WTC11 (cell line): ENCODE data around the gene RAPGEF5. TPM values are rescaled to one million over a fixed set of nuclear protein-coding genes. Genes with fewer than 3 reads are reported as not detected.

ENCODE experiments used
- ATAC-seq: fragments of 200-7000 bp; cut with Tn5 transposase; 2 replicates; pipeline ENCODE4 v1.10.0; 2021; ENCODE audit warnings: mild to moderate bottlenecking, moderate library complexity
- Bru-seq: library from RNA; stranded (reverse); fragments of 400-500 nt; gene quantifications from one replicate; lab custom pipeline; 2021; lab: Mats Ljungman, UMichigan
- CTCF ChIA-PET: fragments of 300-600 bp; sonication (Branson Sonifier 250); formaldehyde crosslinking; loops from one replicate; lab custom pipeline; 2021; ENCODE audit warnings: antibody characterized with exemption; lab: Charles Lee
- POLR2A ChIA-PET: fragments of 350-600 bp; sonication (Branson Sonifier 250); formaldehyde crosslinking; loops from one replicate; lab custom pipeline; 2021; ENCODE audit warnings: antibody characterized with exemption; lab: Charles Lee
- DNase-seq: peaks from one replicate; pipeline ENCODE4 v3.0.0; 2021; ENCODE audit warnings: low spot score
- H3K27ac Mint-ChIP-seq: 2 replicates; pipeline ENCODE4 v1.8.0; 2021; ENCODE audit warnings: mixed read lengths
- H3K27me3 Mint-ChIP-seq: 2 replicates; pipeline ENCODE4 v1.8.0; 2021; ENCODE audit warnings: low read depth, mild to moderate bottlenecking, moderate library complexity, mixed read lengths
- H3K36me3 Mint-ChIP-seq: 2 replicates; pipeline ENCODE4 v1.8.0; 2021; ENCODE audit warnings: mixed read lengths
- H3K4me1 Mint-ChIP-seq: 2 replicates; pipeline ENCODE4 v1.8.0; 2022; ENCODE audit warnings: mixed read lengths
- H3K4me3 Mint-ChIP-seq: 2 replicates; pipeline ENCODE4 v1.8.0; 2021; ENCODE audit warnings: mild to moderate bottlenecking, moderate library complexity, mixed read lengths
- H3K9me3 Mint-ChIP-seq: 2 replicates; pipeline ENCODE4 v1.8.0; 2021; ENCODE audit warnings: mixed read lengths
- ATF6 ChIP-seq: sonication (generic); formaldehyde crosslinking; IDR thresholded peaks from 2 replicates; pipeline ENCODE4 v1.8.1; 2023; ENCODE audit warnings: mild to moderate bottlenecking, missing genetic modification reagents
- CREM ChIP-seq: sonication (generic); formaldehyde crosslinking; IDR thresholded peaks from 2 replicates; pipeline ENCODE4 v1.8.1; 2022; ENCODE audit warnings: mild to moderate bottlenecking, missing genetic modification reagents, moderate library complexity
- ESRRA ChIP-seq: sonication (generic); formaldehyde crosslinking; IDR thresholded peaks from 2 replicates; pipeline ENCODE4 v1.8.1; 2022; ENCODE audit warnings: mild to moderate bottlenecking, missing genetic modification reagents, borderline replicate concordance
- FOXK1 ChIP-seq: sonication (generic); formaldehyde crosslinking; IDR thresholded peaks from 2 replicates; pipeline ENCODE4 v1.8.0; 2022; ENCODE audit warnings: mild to moderate bottlenecking, moderate library complexity, missing genetic modification reagents
- GRHL2 ChIP-seq: fragments of 250-450 bp; sonication (Bioruptor Pico); IDR thresholded peaks from 2 replicates; pipeline ENCODE4 v1.8.0; 2022; ENCODE audit warnings: mild to moderate bottlenecking, moderate library complexity; ENCODE audit not compliant: insufficient replicate concordance, severe bottlenecking
- HMGA2 ChIP-seq: fragments of 250-450 bp; sonication (Bioruptor Pico); IDR thresholded peaks from 2 replicates; pipeline ENCODE4 v1.4.0; 2021; ENCODE audit warnings: mild to moderate bottlenecking, moderate library complexity
- IRF2 ChIP-seq: sonication (generic); formaldehyde crosslinking; IDR thresholded peaks from 2 replicates; pipeline ENCODE4 v1.8.0; 2022; ENCODE audit warnings: low read depth, missing genetic modification reagents, borderline replicate concordance
- NFYB ChIP-seq: sonication (generic); formaldehyde crosslinking; conservative IDR thresholded peaks from 2 replicates; pipeline ENCODE4 v1.8.0; 2022; ENCODE audit warnings: low read depth, missing genetic modification reagents
- NR2C2 ChIP-seq: sonication (generic); formaldehyde crosslinking; IDR thresholded peaks from 2 replicates; pipeline ENCODE4 v1.8.0; 2022; ENCODE audit warnings: mild to moderate bottlenecking, missing genetic modification reagents
- PREB ChIP-seq: sonication (generic); formaldehyde crosslinking; IDR thresholded peaks from 2 replicates; pipeline ENCODE4 v1.8.1; 2022; ENCODE audit warnings: mild to moderate bottlenecking, missing genetic modification reagents, moderate library complexity, borderline replicate concordance
- SP1 ChIP-seq: sonication (generic); formaldehyde crosslinking; conservative IDR thresholded peaks from 2 replicates; pipeline ENCODE4 v1.8.1; 2022; ENCODE audit warnings: missing genetic modification reagents
- TEAD4 ChIP-seq: sonication (generic); formaldehyde crosslinking; IDR thresholded peaks from 2 replicates; pipeline ENCODE4 v1.8.0; 2022; ENCODE audit warnings: mild to moderate bottlenecking, missing genetic modification reagents
- ZNF281 ChIP-seq: sonication (generic); formaldehyde crosslinking; IDR thresholded peaks from 2 replicates; pipeline ENCODE4 v1.8.0; 2023; ENCODE audit warnings: mild to moderate bottlenecking, missing genetic modification reagents
- ZNF423 ChIP-seq: fragments of 250-450 bp; sonication (Bioruptor Pico); IDR thresholded peaks from 2 replicates; pipeline ENCODE4 v2.1.2; 2022; ENCODE audit warnings: mild to moderate bottlenecking, moderate library complexity
- long read RNA-seq, 3 experiments: library from RNA in 1 of 3; library from capped mRNA in 1 of 3; library from polyadenylated mRNA in 1 of 3; unstranded in 2 of 3; stranded (forward) in 1 of 3; transcript quantifications; one replicate each; pipeline ENCODE4 v2.0.0, GENCODE V29; 2021
- total RNA-seq: library from RNA; stranded (reverse); gene quantifications from 3 replicates; pipeline ENCODE4 v1.2.3, GENCODE V29; 2021
- TF ChIP-seq, protein P1 (sequence below): sonication (generic); formaldehyde crosslinking; IDR thresholded peaks from 2 replicates; pipeline ENCODE4 v1.8.0; 2022; ENCODE audit warnings: mild to moderate bottlenecking, missing genetic modification reagents
- TF ChIP-seq, protein P2 (sequence below): sonication (generic); formaldehyde crosslinking; IDR thresholded peaks from 2 replicates; pipeline ENCODE4 v1.8.0; 2022; ENCODE audit warnings: mild to moderate bottlenecking, missing genetic modification reagents
- TF ChIP-seq, protein P3 (sequence below): sonication (generic); formaldehyde crosslinking; IDR thresholded peaks from 2 replicates; pipeline ENCODE4 v1.8.0; 2022; ENCODE audit warnings: mild to moderate bottlenecking, missing genetic modification reagents

RAPGEF5 gene
- total RNA-seq = 9.9 to 12.3 TPM (median 10.3 TPM) in 3 replicates
- percentile 69 among the genes with signal in this experiment for Bru-seq, nascent RNA
- long read RNA-seq, experiment 1, full-length matches to known transcripts = 1 of 8 reads
- long read RNA-seq, experiment 1, partial matches to known transcripts = 2 of 8 reads
- long read RNA-seq, experiment 1, other reads (novel, unspliced or antisense) = 5 of 8 reads
- long read RNA-seq, experiment 2, partial matches to known transcripts = 2 of 10 reads
- long read RNA-seq, experiment 2, other reads (novel, unspliced or antisense) = 8 of 10 reads
- long read RNA-seq, experiment 3, partial matches to known transcripts = 0 of 1 reads
- long read RNA-seq, experiment 3, other reads (novel, unspliced or antisense) = 1 of 1 reads

DNA sequence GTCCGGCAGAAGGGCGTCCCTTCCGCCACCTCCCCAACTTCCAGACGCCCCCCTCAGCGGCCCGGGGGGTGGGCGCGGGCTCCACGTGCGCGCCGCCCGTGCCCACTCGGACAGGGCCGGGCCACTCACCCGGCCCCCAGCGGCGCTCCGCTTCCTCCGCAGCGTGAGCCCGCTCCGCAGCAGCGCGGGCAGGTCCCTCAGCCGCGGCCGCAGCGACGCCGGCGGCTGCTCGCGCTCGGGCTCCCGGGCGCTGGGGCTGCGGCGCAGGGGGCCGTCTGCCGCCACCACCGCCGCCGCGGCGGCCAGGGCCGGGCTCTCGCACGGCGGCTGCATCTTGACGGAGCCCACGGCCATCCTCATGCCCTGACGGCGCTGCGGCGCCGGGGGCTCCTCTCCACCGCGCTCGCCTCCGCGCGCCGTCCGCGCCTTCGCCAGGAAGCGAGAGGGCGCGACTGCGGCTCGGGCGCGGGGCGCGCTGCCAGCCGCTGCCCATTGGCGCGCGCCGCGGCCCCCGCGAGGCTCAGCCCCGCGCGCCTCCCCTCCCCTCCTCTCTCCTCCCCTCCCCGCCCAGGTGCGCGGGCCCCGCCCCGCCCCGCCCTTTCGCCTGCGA, at the start of gene RAPGEF5:
Gene RAPGEF5, minus strand, starts transcription at position 454 of the 610 bp plus-strand sequence. Its CDS starts 94 bp downstream, at position 360.
- Mint-ChIP-seq H3K27ac (no peak within 1 kb of the TSS), H3K9me3 (peaks cover 19% of the 10 kb centered on the region), H3K4me3 (peak within 1 kb of the TSS; percentile 85), H3K27me3 (peaks cover 29% of the 10 kb centered on the region), H3K36me3 (peaks cover 20% of the 10 kb centered on the region), H3K4me1 (peaks cover 15% of the 10 kb centered on the region)
- CTCF ChIA-PET = interaction anchor here (0.6 to 1.6 kb wide), 6 partner anchors 73 to 273 kb away, joined by 3 to 14 read pairs (median 4); no protein-coding TSS in a partner anchor
- ATAC-seq = peak; percentile 76
- TF ChIP-seq NR2C2 (CRISPR knock-in tag) (no peak), ZNF423 (0 out of 2 replicates have a peak, but pooled peaks have one; percentile 7), PREB (CRISPR knock-in tag) (no peak), CREM (CRISPR knock-in tag) (0 out of 2 replicates have a peak, but pooled peaks have one; percentile 21), GRHL2 (CRISPR knock-in tag) (no peak), FOXK1 (CRISPR knock-in tag) (no peak), SP1 (CRISPR knock-in tag) (0 out of 2 replicates have a peak, but pooled peaks have one; percentile 48)
- peak; percentile 46 for DNase-seq
- POLR2A ChIA-PET = interaction anchor here (0.7 to 1.0 kb wide), 2 partner anchors 74 to 225 kb away, joined by 4 read pairs; no protein-coding TSS in a partner anchor

- no peak for ATAC-seq
- ChIA-PET CTCF (interaction anchor here (0.8 kb wide), 1 partner anchor 324 kb away, joined by 3 read pairs; no protein-coding TSS in a partner anchor), POLR2A (no interaction called here)
- Mint-ChIP-seq H3K9me3 (no peaks in the 10 kb centered on the region), H3K36me3 (no peaks in the 10 kb centered on the region), H3K4me1 (peaks cover 5% of the 10 kb centered on the region)
- TF ChIP-seq IRF2 (CRISPR knock-in tag) (no peak), HMGA2 (no peak), TEAD4 (no peak), ATF6 (CRISPR knock-in tag) (no peak), NFYB (CRISPR knock-in tag) (no peak), ESRRA (CRISPR knock-in tag) (no peak), ZNF281 (CRISPR knock-in tag) (no peak)
- TF ChIP-seq, protein P1, sequence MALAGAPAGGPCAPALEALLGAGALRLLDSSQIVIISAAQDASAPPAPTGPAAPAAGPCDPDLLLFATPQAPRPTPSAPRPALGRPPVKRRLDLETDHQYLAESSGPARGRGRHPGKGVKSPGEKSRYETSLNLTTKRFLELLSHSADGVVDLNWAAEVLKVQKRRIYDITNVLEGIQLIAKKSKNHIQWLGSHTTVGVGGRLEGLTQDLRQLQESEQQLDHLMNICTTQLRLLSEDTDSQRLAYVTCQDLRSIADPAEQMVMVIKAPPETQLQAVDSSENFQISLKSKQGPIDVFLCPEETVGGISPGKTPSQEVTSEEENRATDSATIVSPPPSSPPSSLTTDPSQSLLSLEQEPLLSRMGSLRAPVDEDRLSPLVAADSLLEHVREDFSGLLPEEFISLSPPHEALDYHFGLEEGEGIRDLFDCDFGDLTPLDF (CRISPR knock-in tag) = no peak
- TF ChIP-seq, protein P2, sequence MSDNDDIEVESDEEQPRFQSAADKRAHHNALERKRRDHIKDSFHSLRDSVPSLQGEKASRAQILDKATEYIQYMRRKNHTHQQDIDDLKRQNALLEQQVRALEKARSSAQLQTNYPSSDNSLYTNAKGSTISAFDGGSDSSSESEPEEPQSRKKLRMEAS (CRISPR knock-in tag) = no peak
- TF ChIP-seq, protein P3, sequence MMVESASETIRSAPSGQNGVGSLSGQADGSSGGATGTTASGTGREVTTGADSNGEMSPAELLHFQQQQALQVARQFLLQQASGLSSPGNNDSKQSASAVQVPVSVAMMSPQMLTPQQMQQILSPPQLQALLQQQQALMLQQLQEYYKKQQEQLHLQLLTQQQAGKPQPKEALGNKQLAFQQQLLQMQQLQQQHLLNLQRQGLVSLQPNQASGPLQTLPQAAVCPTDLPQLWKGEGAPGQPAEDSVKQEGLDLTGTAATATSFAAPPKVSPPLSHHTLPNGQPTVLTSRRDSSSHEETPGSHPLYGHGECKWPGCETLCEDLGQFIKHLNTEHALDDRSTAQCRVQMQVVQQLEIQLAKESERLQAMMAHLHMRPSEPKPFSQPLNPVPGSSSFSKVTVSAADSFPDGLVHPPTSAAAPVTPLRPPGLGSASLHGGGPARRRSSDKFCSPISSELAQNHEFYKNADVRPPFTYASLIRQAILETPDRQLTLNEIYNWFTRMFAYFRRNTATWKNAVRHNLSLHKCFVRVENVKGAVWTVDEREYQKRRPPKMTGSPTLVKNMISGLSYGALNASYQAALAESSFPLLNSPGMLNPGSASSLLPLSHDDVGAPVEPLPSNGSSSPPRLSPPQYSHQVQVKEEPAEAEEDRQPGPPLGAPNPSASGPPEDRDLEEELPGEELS = no peak
- TF ChIP-seq, all 79 proteins: peak for 0
- no peak for DNase-seq
- no peak overlapping the region for H3K27ac Mint-ChIP-seq
- H3K27me3 Mint-ChIP-seq = no peaks in the 10 kb centered on the region
- no peak overlapping the region for H3K4me3 Mint-ChIP-seq
Observed at GRCh38 chr7:22406715-22407114, 49.8 kb upstream of the RAPGEF5 start.
